HepG2 (cell line): ENCODE results near the gene ZNF324B. TPM values are rescaled to one million over a fixed set of nuclear protein-coding genes. Genes with fewer than 3 reads are reported as not detected.

Source experiments
- BHLHE40 ChIP-seq: IDR thresholded peaks from 2 replicates; pipeline ENCODE4 v1.6.1; 2011; ENCODE audit warnings: low read length, improper control_type of control experiment
- ETV5 ChIP-seq: IDR thresholded peaks from 2 replicates; pipeline ENCODE4 v1.6.1; 2018; ENCODE audit warnings: missing biosample characterization, missing genetic modification reagents, inconsistent platforms, borderline replicate concordance
- KLF15 ChIP-seq: sonication (generic); formaldehyde crosslinking; IDR thresholded peaks from 2 replicates; pipeline ENCODE4 v1.8.1; 2023; ENCODE audit warnings: borderline replicate concordance, mild to moderate bottlenecking, inconsistent platforms, missing genetic modification reagents, mixed read lengths
- NAIF1 ChIP-seq: sonication (generic); formaldehyde crosslinking; IDR thresholded peaks from 2 replicates; pipeline ENCODE4 v1.5.0; 2020; ENCODE audit warnings: mild to moderate bottlenecking, missing genetic modification reagents, borderline replicate concordance
- NFE2L1 ChIP-seq: sonication (generic); formaldehyde crosslinking; IDR thresholded peaks from 2 replicates; pipeline ENCODE4 v1.4.0; 2020; ENCODE audit warnings: missing genetic modification reagents, mild to moderate bottlenecking, borderline replicate concordance
- NFIB ChIP-seq: sonication (generic); formaldehyde crosslinking; IDR thresholded peaks from 2 replicates; pipeline ENCODE4 v1.9.0; 2021; ENCODE audit warnings: missing genetic modification reagents, mild to moderate bottlenecking, borderline replicate concordance
- NFYB ChIP-seq: sonication (generic); formaldehyde crosslinking; IDR thresholded peaks from 2 replicates; pipeline ENCODE4 v1.4.0; 2020; ENCODE audit warnings: missing genetic modification reagents
- SIX1 ChIP-seq: sonication (generic); formaldehyde crosslinking; IDR thresholded peaks from 2 replicates; pipeline ENCODE4 v1.4.0; 2020; ENCODE audit warnings: missing genetic modification reagents, borderline replicate concordance
- SRF ChIP-seq: IDR thresholded peaks from 2 replicates; pipeline ENCODE4 v1.6.1; 2011; ENCODE audit warnings: mild to moderate bottlenecking, low read depth, low read length, moderate library complexity
- TCF12 ChIP-seq, 2 experiments: fragments of 450-650 bp in 1 of 2; sonication (generic) in 1 of 2; formaldehyde crosslinking in 1 of 2; IDR thresholded peaks; 2 replicates each; pipeline versions ENCODE4 v1.6.1 to v1.8.0; 2017 to 2022; ENCODE audit warnings: antibody characterized with exemption in 1 of 2, mild to moderate bottlenecking in 1 of 2, missing genetic modification reagents in 1 of 2, moderate library complexity in 1 of 2
- THAP11 ChIP-seq: IDR thresholded peaks from 2 replicates; pipeline ENCODE4 v1.6.1; 2016; ENCODE audit warnings: missing biosample characterization, missing genetic modification reagents
- ZBTB20 ChIP-seq: sonication (generic); formaldehyde crosslinking; IDR thresholded peaks from 2 replicates; pipeline ENCODE4 v1.8.1; 2023; ENCODE audit warnings: missing genetic modification reagents, low read depth, mild to moderate bottlenecking, borderline replicate concordance
- ZBTB7B ChIP-seq: sonication (generic); formaldehyde crosslinking; IDR thresholded peaks from 2 replicates; pipeline ENCODE4 v1.4.0; 2020; ENCODE audit warnings: missing genetic modification reagents
- ZHX1 ChIP-seq: sonication (generic); formaldehyde crosslinking; IDR thresholded peaks from 2 replicates; pipeline ENCODE4 v1.8.1; 2022; ENCODE audit warnings: low read depth, mild to moderate bottlenecking, missing genetic modification reagents
- ZKSCAN8 ChIP-seq: IDR thresholded peaks from 2 replicates; pipeline ENCODE4 v1.6.1; 2016; ENCODE audit warnings: borderline replicate concordance, missing genetic modification reagents, missing compliant biosample characterization
- ZNF121 ChIP-seq: sonication (generic); formaldehyde crosslinking; IDR thresholded peaks from 2 replicates; pipeline ENCODE4 v1.5.0; 2020; ENCODE audit warnings: mild to moderate bottlenecking, missing genetic modification reagents
- ZNF264 ChIP-seq: sonication (generic); formaldehyde crosslinking; IDR thresholded peaks from 2 replicates; pipeline ENCODE4 v1.4.0; 2020; ENCODE audit warnings: missing genetic modification reagents
- ZNF326 ChIP-seq: sonication (generic); formaldehyde crosslinking; IDR thresholded peaks from 2 replicates; pipeline ENCODE4 v1.4.0; 2020; ENCODE audit warnings: missing genetic modification reagents, borderline replicate concordance
- ZNF496 ChIP-seq: sonication (generic); formaldehyde crosslinking; IDR thresholded peaks from 2 replicates; pipeline ENCODE4 v1.8.1; 2023; ENCODE audit warnings: mild to moderate bottlenecking, moderate library complexity, missing genetic modification reagents; ENCODE audit not compliant: insufficient replicate concordance
- ZNF556 ChIP-seq: sonication (generic); formaldehyde crosslinking; IDR thresholded peaks from 2 replicates; pipeline ENCODE4 v1.4.0; 2020; ENCODE audit warnings: mild to moderate bottlenecking, missing genetic modification reagents, borderline replicate concordance
- ZNF770 ChIP-seq: sonication (generic); formaldehyde crosslinking; IDR thresholded peaks from 2 replicates; pipeline ENCODE4 v1.5.0; 2020; ENCODE audit warnings: mild to moderate bottlenecking, missing genetic modification reagents
- polyA plus RNA-seq, 8 experiments: library from polyadenylated mRNA; depleted of rRNA in 3 of 8; stranded (reverse) in 7 of 8; unstranded in 1 of 8; fragments of >200 nt; fragmentation: Illumina TruSeq in 4 of 8; extraction: Trizol in 4 of 8; gene quantifications; 2 replicates each; pipeline versions ENCODE4 v1.2.1 to v1.2.3, GENCODE V29; 2011 to 2016; ENCODE audit warnings: low read depth in 4 of 8, missing spikeins in 1 of 8, mixed read lengths in 1 of 8; ENCODE audit not compliant: insufficient read depth in 1 of 8
- total RNA-seq, 5 experiments: library from RNA; depleted of rRNA; stranded (reverse); fragments of >200 nt; fragmentation: Illumina TruSeq; extraction: Trizol; gene quantifications; 2 replicates each; pipeline ENCODE4 v1.2.3, GENCODE V29; 2016; ENCODE audit warnings: low read depth in 1 of 5
- TF ChIP-seq, protein P1 (sequence below): sonication (generic); formaldehyde crosslinking; IDR thresholded peaks from 2 replicates; pipeline ENCODE4 v1.5.0; 2020; ENCODE audit warnings: mild to moderate bottlenecking, missing genetic modification reagents, moderate library complexity

ZNF324B gene
- total and polyA plus RNA-seq, 2 of the 13 experiments (the other 11 are each of a cell fraction or from before 2014, with no cell fraction given), result 0.53 to 3.0 TPM

- TF ChIP-seq ZHX1 (CRISPR knock-in tag) (no peak), ZBTB7B (CRISPR knock-in tag) (peak; percentile 73; the same call in 1 of the 2 replicates), ETV5 (CRISPR knock-in tag) (peak; percentile 65), SIX1 (CRISPR knock-in tag) (0 out of 2 replicates have a peak, but pooled peaks have one; percentile 5), ZNF326 (CRISPR knock-in tag) (no peak; the same call in 1 of the 2 replicates), KLF15 (peak; percentile 59; the same call in 1 of the 2 replicates), ZNF264 (CRISPR knock-in tag) (no peak), ZKSCAN8 (CRISPR knock-in tag) (no peak), TCF12 (IDR thresholded peaks at IDR 0.05) (no peak), TCF12 (CRISPR knock-in tag; IDR thresholded peaks at IDR 0.05) (no peak; the same call in 1 of the 2 replicates), ZNF121 (CRISPR knock-in tag) (0 out of 2 replicates have a peak, but pooled peaks have one; percentile 5), ZNF556 (CRISPR knock-in tag) (0 out of 2 replicates have a peak, but pooled peaks have one; percentile 29), NFIB (CRISPR knock-in tag) (no peak), ZNF496 (CRISPR knock-in tag) (no peak), ZBTB20 (CRISPR knock-in tag) (no peak), BHLHE40 (0 out of 2 replicates have a peak, but pooled peaks have one; percentile 4), NAIF1 (CRISPR knock-in tag) (no peak), NFE2L1 (no peak), THAP11 (peak; percentile 99), SRF (no peak), ZNF770 (CRISPR knock-in tag) (peak; percentile 59; the same call in 1 of the 2 replicates), NFYB (CRISPR knock-in tag) (peak; percentile 83)
- TF ChIP-seq, protein P1, sequence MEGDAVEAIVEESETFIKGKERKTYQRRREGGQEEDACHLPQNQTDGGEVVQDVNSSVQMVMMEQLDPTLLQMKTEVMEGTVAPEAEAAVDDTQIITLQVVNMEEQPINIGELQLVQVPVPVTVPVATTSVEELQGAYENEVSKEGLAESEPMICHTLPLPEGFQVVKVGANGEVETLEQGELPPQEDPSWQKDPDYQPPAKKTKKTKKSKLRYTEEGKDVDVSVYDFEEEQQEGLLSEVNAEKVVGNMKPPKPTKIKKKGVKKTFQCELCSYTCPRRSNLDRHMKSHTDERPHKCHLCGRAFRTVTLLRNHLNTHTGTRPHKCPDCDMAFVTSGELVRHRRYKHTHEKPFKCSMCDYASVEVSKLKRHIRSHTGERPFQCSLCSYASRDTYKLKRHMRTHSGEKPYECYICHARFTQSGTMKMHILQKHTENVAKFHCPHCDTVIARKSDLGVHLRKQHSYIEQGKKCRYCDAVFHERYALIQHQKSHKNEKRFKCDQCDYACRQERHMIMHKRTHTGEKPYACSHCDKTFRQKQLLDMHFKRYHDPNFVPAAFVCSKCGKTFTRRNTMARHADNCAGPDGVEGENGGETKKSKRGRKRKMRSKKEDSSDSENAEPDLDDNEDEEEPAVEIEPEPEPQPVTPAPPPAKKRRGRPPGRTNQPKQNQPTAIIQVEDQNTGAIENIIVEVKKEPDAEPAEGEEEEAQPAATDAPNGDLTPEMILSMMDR (CRISPR knock-in tag), result peak; percentile 34; the same call in 1 of the 2 replicates
Observed at GRCh38 chr19:58475714-58476497, 24.5 kb downstream of the ZNF324B start, which contains the start of gene ZNF446 (continued).
